Lower leg skin (tissue), 3 donors: ENCODE data around the gene BTG1.

Source experiments
- POLR2A ChIP-seq, 2 donors: fragments of 450-650 bp; IDR thresholded peaks; one replicate each; pipeline ENCODE4 v1.6.1; 2016 to 2017; ENCODE audit warnings: antibody characterized with exemption in 2 of 2, mild to moderate bottlenecking in 1 of 2, moderate library complexity in 1 of 2
- TF ChIP-seq, protein P1 (sequence below), 3 donors: fragments of 450-650 bp; IDR thresholded peaks; one replicate each; pipeline ENCODE4 v1.5.1; 2016; ENCODE audit warnings: antibody characterized with exemption in 3 of 3, mild to moderate bottlenecking in 3 of 3, moderate library complexity in 2 of 3

- TF ChIP-seq, protein P1, sequence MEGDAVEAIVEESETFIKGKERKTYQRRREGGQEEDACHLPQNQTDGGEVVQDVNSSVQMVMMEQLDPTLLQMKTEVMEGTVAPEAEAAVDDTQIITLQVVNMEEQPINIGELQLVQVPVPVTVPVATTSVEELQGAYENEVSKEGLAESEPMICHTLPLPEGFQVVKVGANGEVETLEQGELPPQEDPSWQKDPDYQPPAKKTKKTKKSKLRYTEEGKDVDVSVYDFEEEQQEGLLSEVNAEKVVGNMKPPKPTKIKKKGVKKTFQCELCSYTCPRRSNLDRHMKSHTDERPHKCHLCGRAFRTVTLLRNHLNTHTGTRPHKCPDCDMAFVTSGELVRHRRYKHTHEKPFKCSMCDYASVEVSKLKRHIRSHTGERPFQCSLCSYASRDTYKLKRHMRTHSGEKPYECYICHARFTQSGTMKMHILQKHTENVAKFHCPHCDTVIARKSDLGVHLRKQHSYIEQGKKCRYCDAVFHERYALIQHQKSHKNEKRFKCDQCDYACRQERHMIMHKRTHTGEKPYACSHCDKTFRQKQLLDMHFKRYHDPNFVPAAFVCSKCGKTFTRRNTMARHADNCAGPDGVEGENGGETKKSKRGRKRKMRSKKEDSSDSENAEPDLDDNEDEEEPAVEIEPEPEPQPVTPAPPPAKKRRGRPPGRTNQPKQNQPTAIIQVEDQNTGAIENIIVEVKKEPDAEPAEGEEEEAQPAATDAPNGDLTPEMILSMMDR (IDR thresholded peaks at IDR 0.05): no peak
- TF ChIP-seq POLR2A (IDR thresholded peaks at IDR 0.05): no peak
These were observed 13.3 kb upstream of the BTG1 start for GRCh38 chr12:92158796-92159439.
